ENCODE measurements around the gene DPP10.

DPP10 gene

GRCh38 chr2:115422004-115422634, 979.7 kb downstream of the DPP10 start:
- TF ChIP-seq, protein P1, sequence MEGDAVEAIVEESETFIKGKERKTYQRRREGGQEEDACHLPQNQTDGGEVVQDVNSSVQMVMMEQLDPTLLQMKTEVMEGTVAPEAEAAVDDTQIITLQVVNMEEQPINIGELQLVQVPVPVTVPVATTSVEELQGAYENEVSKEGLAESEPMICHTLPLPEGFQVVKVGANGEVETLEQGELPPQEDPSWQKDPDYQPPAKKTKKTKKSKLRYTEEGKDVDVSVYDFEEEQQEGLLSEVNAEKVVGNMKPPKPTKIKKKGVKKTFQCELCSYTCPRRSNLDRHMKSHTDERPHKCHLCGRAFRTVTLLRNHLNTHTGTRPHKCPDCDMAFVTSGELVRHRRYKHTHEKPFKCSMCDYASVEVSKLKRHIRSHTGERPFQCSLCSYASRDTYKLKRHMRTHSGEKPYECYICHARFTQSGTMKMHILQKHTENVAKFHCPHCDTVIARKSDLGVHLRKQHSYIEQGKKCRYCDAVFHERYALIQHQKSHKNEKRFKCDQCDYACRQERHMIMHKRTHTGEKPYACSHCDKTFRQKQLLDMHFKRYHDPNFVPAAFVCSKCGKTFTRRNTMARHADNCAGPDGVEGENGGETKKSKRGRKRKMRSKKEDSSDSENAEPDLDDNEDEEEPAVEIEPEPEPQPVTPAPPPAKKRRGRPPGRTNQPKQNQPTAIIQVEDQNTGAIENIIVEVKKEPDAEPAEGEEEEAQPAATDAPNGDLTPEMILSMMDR (IDR thresholded peaks at IDR 0.05): no peak

DNA sequence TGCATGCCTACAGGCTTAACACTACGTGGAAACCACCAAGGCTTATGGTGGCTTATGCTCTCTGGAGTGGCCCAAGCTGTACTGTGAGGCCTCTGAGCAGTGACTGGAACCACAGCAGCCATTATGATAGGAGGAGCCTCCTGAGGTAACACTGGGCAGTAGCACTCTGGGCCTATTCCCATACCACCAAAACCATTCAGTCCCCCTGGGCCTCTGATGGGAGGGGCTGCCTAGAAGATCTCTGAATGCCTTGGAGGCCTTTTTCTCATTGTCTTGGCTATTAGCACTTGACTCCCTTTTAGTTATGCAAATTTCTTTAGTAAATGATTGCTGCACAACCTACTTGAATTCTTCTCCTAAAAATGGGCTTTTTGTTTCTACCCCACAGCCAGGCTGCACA, 985.0 kb downstream of the DPP10 start:
- TF ChIP-seq, protein P1 (IDR thresholded peaks at IDR 0.05): no peak

DNA sequence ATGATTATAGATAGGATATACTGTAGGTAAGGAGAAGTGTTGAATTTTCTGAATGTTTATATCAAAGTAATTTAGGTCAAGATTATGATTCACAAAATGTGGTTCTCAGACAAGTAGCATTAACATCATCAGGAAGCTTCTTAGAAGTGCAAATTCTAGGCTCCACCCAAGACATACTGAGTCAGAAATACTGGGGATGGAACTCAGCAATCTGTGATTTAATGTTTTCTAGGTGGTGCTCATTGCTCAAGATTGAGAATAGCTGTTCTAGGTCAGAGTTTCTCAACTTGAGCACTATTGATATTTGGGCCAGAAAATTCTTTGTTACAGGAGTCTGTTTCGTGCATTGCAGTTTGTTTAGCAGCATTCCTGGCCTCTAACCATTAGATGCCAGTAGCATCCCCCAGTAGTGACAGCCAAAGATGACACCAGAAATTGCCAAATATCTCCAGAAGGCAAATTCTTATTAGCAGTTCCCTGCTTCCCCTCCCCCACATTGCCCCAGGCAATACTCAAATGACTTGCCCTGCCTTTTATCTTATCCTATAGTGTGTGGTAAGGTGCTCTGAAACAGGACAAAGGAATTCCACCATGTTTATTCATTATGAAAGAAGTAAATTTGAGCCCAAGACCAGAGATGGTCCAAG, 1001.2 kb downstream of the DPP10 start:
- TF ChIP-seq, protein P1 (IDR thresholded peaks at IDR 0.05): no peak

- TF ChIP-seq, protein P1 (IDR thresholded peaks at IDR 0.05): no peak
Measured at GRCh38 chr2:115460008-115460407, 1017.6 kb downstream of the DPP10 start.

DNA sequence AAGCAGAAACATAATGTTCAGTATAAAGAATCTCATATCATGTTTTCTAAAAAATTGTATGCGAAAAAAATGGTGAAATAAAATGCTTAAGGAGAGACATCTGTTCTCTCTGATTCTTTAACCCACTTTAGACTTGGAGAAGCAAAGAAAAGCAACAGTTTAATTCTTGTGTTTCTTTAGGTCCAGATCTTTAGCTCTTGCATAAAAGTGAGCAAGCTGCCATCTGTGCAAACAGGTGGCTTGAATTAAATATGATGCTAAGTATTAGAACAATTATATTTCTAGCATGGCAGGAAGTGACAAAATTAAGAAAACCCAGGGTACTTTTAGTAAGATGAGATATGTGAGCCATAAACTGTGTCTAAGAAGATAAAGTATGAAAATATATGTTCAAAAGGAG, 1038.3 kb downstream of the DPP10 start:
- TF ChIP-seq, protein P1 (IDR thresholded peaks at IDR 0.05): no peak

DNA sequence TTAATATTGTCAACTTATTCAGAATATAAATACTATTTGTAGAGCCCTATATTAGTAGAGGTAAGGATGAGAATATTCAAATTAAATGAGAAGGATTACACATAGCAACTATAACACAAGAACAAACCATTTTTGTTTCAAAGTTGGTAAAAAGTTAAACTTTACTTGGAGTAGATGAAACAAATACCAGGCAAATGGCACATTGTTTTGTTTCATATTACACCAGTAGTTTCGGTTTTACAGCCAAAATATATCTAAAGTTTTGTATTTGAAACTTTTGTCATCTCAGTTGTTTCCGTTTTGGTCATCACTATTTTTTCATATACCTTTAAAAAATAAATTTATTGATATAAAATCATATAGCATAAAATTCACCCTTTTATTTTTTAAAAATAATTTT, 1039.4 kb downstream of the DPP10 start:
- TF ChIP-seq, protein P1 (IDR thresholded peaks at IDR 0.05): no peak

DNA sequence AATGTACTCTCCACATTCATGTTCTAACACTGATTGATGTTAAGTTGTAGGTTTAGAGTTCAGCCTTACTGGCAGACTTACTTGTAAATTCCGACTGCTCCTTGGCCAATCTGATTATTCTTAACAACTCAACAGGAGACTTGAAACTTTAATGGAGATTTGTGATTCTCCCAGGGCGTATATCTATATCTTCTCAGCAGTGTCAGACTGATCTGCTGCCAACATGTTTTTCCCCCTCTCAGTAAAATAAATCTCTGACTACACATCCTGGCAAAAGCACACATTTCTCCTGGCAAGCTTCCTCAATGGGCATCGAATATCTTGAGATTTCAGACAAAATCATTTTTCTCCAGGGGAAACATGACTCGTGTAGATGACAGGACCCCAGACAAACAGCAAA, 1041.2 kb downstream of the DPP10 start:
- TF ChIP-seq, protein P1 (IDR thresholded peaks at IDR 0.05): no peak
